Naive B cell (primary cell): ENCODE measurements around the gene ARID1B. TPM values are rescaled to one million over a fixed set of nuclear protein-coding genes. Genes with fewer than 3 reads are reported as not detected.
A peak's percentile ranks its signal among the peaks of the same experiment; 100 is the strongest.

Experiments used
- ATAC-seq, 2 donors: fragments of 150-1000 bp; cut with Tn5 transposase; 2 replicates each; pipeline ENCODE4 v1.10.0; 2021; ENCODE audit warnings: low read depth in 2 of 2, mild to moderate bottlenecking in 2 of 2, moderate library complexity in 2 of 2
- DNase-seq: peaks from one replicate; pipeline ENCODE4 v3.0.0; 2022
- H3K27ac Mint-ChIP-seq, 6 donors: one replicate each; pipeline ENCODE4 v1.8.0; 2020 to 2022; ENCODE audit warnings: mild to moderate bottlenecking in 6 of 6, mixed read lengths in 6 of 6, moderate library complexity in 5 of 6, inconsistent platforms in 2 of 6
- H3K27me3 Mint-ChIP-seq, 3 donors: one replicate each; pipeline ENCODE4 v1.8.0; 2021 to 2022; ENCODE audit warnings: mixed read lengths in 3 of 3, mild to moderate bottlenecking in 1 of 3
- H3K36me3 Mint-ChIP-seq, 2 donors: one replicate each; pipeline ENCODE4 v1.8.0; 2020 to 2022; ENCODE audit warnings: mixed read lengths in 2 of 2, inconsistent platforms in 1 of 2, mild to moderate bottlenecking in 1 of 2
- H3K4me1 Mint-ChIP-seq, 3 donors: one replicate each; pipeline ENCODE4 v1.8.0; 2020 to 2022; ENCODE audit warnings: mixed read lengths in 3 of 3, inconsistent platforms in 1 of 3, mild to moderate bottlenecking in 1 of 3, moderate library complexity in 1 of 3
- H3K4me3 Mint-ChIP-seq, 8 donors: one replicate each; pipeline ENCODE4 v1.8.0; 2020 to 2022; ENCODE audit warnings: mild to moderate bottlenecking in 8 of 8, mixed read lengths in 8 of 8, moderate library complexity in 8 of 8, inconsistent platforms in 2 of 8
- H3K9me3 Mint-ChIP-seq, 7 donors: one replicate each; pipeline ENCODE4 v1.8.0; 2020 to 2022; ENCODE audit warnings: mixed read lengths in 7 of 7, mild to moderate bottlenecking in 5 of 7, inconsistent platforms in 2 of 7, moderate library complexity in 1 of 7
- polyA plus RNA-seq, 6 donors: library from polyadenylated mRNA; unstranded; fragments of 300-500 nt; fragmentation: Illumina TruSeq; gene quantifications; one replicate each; pipeline ENCODE4 v1.2.3, GENCODE V29; 2021; ENCODE audit warnings: low read depth in 6 of 6

ARID1B gene
- polyA plus RNA-seq, 6 donors from 2014 or later, result 16.6 to 44.1 (median 27.5) TPM

GRCh38 chr6:156875062-156875461 lies 97.9 kb downstream of the ARID1B start:
- Mint-ChIP-seq H3K27ac (peak overlapping the region in 3 of 6 donors; percentile 5 to 67 (median 10)), H3K9me3 (no peaks in the 10 kb centered on the region), H3K4me1 (peaks cover 65 to 100% (median 90%) of the 10 kb centered on the region in 3 donors), H3K36me3 (peaks cover 0 to 4% of the 10 kb centered on the region in 2 donors), H3K27me3 (no peaks in the 10 kb centered on the region), H3K4me3 (peak overlapping the region in 1 of 8 donors; percentile 15)
- ATAC-seq (no peak), DNase-seq (no peak)

GRCh38 chr6:156876302-156876701 lies 99.1 kb downstream of the ARID1B start:
- H3K27me3 Mint-ChIP-seq, result no peaks in the 10 kb centered on the region
- H3K27ac Mint-ChIP-seq, result peak overlapping the region in 2 of 6 donors; percentile 84 to 85
- H3K4me3 Mint-ChIP-seq, result peak overlapping the region in 2 of 8 donors; percentile 25 to 66
- H3K36me3 Mint-ChIP-seq, result peaks cover 0 to 4% of the 10 kb centered on the region in 2 donors
- ATAC-seq, result no peak
- no peaks in the 10 kb centered on the region for H3K9me3 Mint-ChIP-seq
- peaks cover 57 to 100% (median 81%) of the 10 kb centered on the region in 3 donors for H3K4me1 Mint-ChIP-seq
- no peak for DNase-seq

GRCh38 chr6:156877126-156877863 lies 100.1 kb downstream of the ARID1B start:
- no peak for DNase-seq
- Mint-ChIP-seq H3K4me3 (peak overlapping the region in 2 of 8 donors; percentile 30 to 43), H3K4me1 (peaks cover 59 to 100% (median 81%) of the 10 kb centered on the region in 3 donors), H3K36me3 (peaks cover 0 to 4% of the 10 kb centered on the region in 2 donors), H3K27me3 (no peaks in the 10 kb centered on the region), H3K27ac (peak overlapping the region in 5 of 6 donors; percentile 20 to 61 (median 32)), H3K9me3 (no peaks in the 10 kb centered on the region)
- no peak for ATAC-seq

- Mint-ChIP-seq H3K27ac (peak overlapping the region in 2 of 6 donors; percentile 10 to 19), H3K9me3 (no peaks in the 10 kb centered on the region), H3K36me3 (no peaks in the 10 kb centered on the region), H3K4me3 (no peak overlapping the region), H3K27me3 (no peaks in the 10 kb centered on the region), H3K4me1 (peaks cover 66 to 100% (median 84%) of the 10 kb centered on the region in 3 donors)
- ATAC-seq (no peak), DNase-seq (no peak)
These were observed 101.5 kb downstream of the ARID1B start for GRCh38 chr6:156878681-156879080.

GRCh38 chr6:156879186-156879585 lies 102.0 kb downstream of the ARID1B start:
- ATAC-seq (no peak), DNase-seq (no peak)
- no peaks in the 10 kb centered on the region for H3K9me3 Mint-ChIP-seq
- H3K36me3 Mint-ChIP-seq, result no peaks in the 10 kb centered on the region
- no peaks in the 10 kb centered on the region for H3K27me3 Mint-ChIP-seq
- H3K27ac Mint-ChIP-seq, result peak overlapping the region in 2 of 6 donors; percentile 19 to 25
- peaks cover 65 to 100% (median 84%) of the 10 kb centered on the region in 3 donors for H3K4me1 Mint-ChIP-seq
- H3K4me3 Mint-ChIP-seq, result peak overlapping the region in 1 of 8 donors; percentile 11

- H3K27ac Mint-ChIP-seq, result peak overlapping the region in 2 of 6 donors; percentile 6 to 19
- ATAC-seq (no peak), DNase-seq (no peak)
- no peaks in the 10 kb centered on the region for H3K36me3 Mint-ChIP-seq
- no peak overlapping the region for H3K4me3 Mint-ChIP-seq
- H3K9me3 Mint-ChIP-seq, result no peaks in the 10 kb centered on the region
- peaks cover 66 to 100% (median 85%) of the 10 kb centered on the region in 3 donors for H3K4me1 Mint-ChIP-seq
- H3K27me3 Mint-ChIP-seq, result no peaks in the 10 kb centered on the region
These were observed 102.4 kb downstream of the ARID1B start for GRCh38 chr6:156879591-156879990.

GRCh38 chr6:156880913-156881312 lies 103.7 kb downstream of the ARID1B start:
- peak overlapping the region in 1 of 6 donors; percentile 24 for H3K27ac Mint-ChIP-seq
- peaks cover 65 to 100% (median 80%) of the 10 kb centered on the region in 3 donors for H3K4me1 Mint-ChIP-seq
- H3K36me3 Mint-ChIP-seq, result no peaks in the 10 kb centered on the region
- H3K4me3 Mint-ChIP-seq, result peak overlapping the region in 1 of 8 donors; percentile 34
- ATAC-seq (no peak), DNase-seq (no peak)
- H3K27me3 Mint-ChIP-seq, result no peaks in the 10 kb centered on the region
- H3K9me3 Mint-ChIP-seq, result no peaks in the 10 kb centered on the region

- ATAC-seq, result peak; percentile 18 to 27
- peak overlapping the region in 3 of 6 donors; percentile 29 to 59 (median 38) for H3K27ac Mint-ChIP-seq
- H3K4me1 Mint-ChIP-seq, result peaks cover 74 to 100% (median 82%) of the 10 kb centered on the region in 3 donors
- H3K27me3 Mint-ChIP-seq, result no peaks in the 10 kb centered on the region
- peaks cover 0 to 4% of the 10 kb centered on the region in 2 donors for H3K36me3 Mint-ChIP-seq
- H3K9me3 Mint-ChIP-seq, result no peaks in the 10 kb centered on the region
- peak overlapping the region in 3 of 8 donors; percentile 8 to 84 (median 29) for H3K4me3 Mint-ChIP-seq
- no peak for DNase-seq
These were observed 104.8 kb downstream of the ARID1B start for GRCh38 chr6:156881687-156882629.

GRCh38 chr6:156883497-156884252 lies 106.5 kb downstream of the ARID1B start:
- H3K4me3 Mint-ChIP-seq, result peak overlapping the region; percentile 2 to 90 (median 64)
- peaks cover 0 to 4% of the 10 kb centered on the region in 2 donors for H3K36me3 Mint-ChIP-seq
- peak; percentile 23 for DNase-seq
- H3K27ac Mint-ChIP-seq, result peak overlapping the region; percentile 73 to 93 (median 84)
- H3K4me1 Mint-ChIP-seq, result peaks cover 69 to 97% (median 81%) of the 10 kb centered on the region in 3 donors
- peak; percentile 83 to 86 for ATAC-seq
- no peaks in the 10 kb centered on the region for H3K27me3 Mint-ChIP-seq
- no peaks in the 10 kb centered on the region for H3K9me3 Mint-ChIP-seq

- Mint-ChIP-seq H3K27me3 (no peaks in the 10 kb centered on the region), H3K9me3 (no peaks in the 10 kb centered on the region), H3K27ac (peak overlapping the region in 5 of 6 donors; percentile 28 to 92 (median 85)), H3K4me1 (peaks cover 62 to 91% (median 76%) of the 10 kb centered on the region in 3 donors), H3K36me3 (peaks cover 0 to 4% of the 10 kb centered on the region in 2 donors), H3K4me3 (peak overlapping the region in 6 of 8 donors; percentile 16 to 84 (median 52))
- no peak for DNase-seq
- ATAC-seq, result no peak
These were observed 107.1 kb downstream of the ARID1B start for GRCh38 chr6:156884306-156884705.

- ATAC-seq (no peak), DNase-seq (no peak)
- Mint-ChIP-seq H3K4me3 (peak overlapping the region in 2 of 8 donors; percentile 10 to 16), H3K9me3 (no peaks in the 10 kb centered on the region), H3K36me3 (peaks cover 0 to 4% of the 10 kb centered on the region in 2 donors), H3K27ac (peak overlapping the region in 3 of 6 donors; percentile 45 to 72 (median 54)), H3K4me1 (peaks cover 58 to 88% (median 76%) of the 10 kb centered on the region in 3 donors), H3K27me3 (no peaks in the 10 kb centered on the region)
These were observed 108.4 kb downstream of the ARID1B start for GRCh38 chr6:156885562-156885961.

GRCh38 chr6:156886409-156886808 lies 109.2 kb downstream of the ARID1B start:
- peaks cover 0 to 4% of the 10 kb centered on the region in 2 donors for H3K36me3 Mint-ChIP-seq
- DNase-seq, result no peak
- no peaks in the 10 kb centered on the region for H3K9me3 Mint-ChIP-seq
- ATAC-seq, result peak; percentile 31 to 39
- peak overlapping the region in 3 of 6 donors; percentile 45 to 89 (median 87) for H3K27ac Mint-ChIP-seq
- H3K4me1 Mint-ChIP-seq, result peaks cover 58 to 88% (median 81%) of the 10 kb centered on the region in 3 donors
- H3K4me3 Mint-ChIP-seq, result peak overlapping the region in 7 of 8 donors; percentile 7 to 51 (median 30)
- no peaks in the 10 kb centered on the region for H3K27me3 Mint-ChIP-seq
